Suppressor macrophage (primary cell): ENCODE results near the gene IFIT1.
"Not testable (repeated sequence)": the region's sequence is repeated elsewhere in the genome, so short reads cannot be mapped to it uniquely, and the experiment has no call there.

Source experiments
- DNase-seq, 4 experiments: peaks; one replicate each; pipeline ENCODE4 v3.0.0-alpha.2; 2020 to 2022

Gene IFIT1

GRCh38 chr10:89399956-89400355, 7.5 kb downstream of the IFIT1 start:
- peak in 1 of 4 experiments; percentile 67 for DNase-seq

DNA sequence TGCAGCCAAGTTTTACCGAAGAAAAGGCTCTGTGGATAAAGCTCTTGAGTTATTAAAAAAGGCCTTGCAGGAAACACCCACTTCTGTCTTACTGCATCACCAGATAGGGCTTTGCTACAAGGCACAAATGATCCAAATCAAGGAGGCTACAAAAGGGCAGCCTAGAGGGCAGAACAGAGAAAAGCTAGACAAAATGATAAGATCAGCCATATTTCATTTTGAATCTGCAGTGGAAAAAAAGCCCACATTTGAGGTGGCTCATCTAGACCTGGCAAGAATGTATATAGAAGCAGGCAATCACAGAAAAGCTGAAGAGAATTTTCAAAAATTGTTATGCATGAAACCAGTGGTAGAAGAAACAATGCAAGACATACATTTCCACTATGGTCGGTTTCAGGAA, 10.6 kb downstream of the IFIT1 start:
- DNase-seq, result no peak

DNA sequence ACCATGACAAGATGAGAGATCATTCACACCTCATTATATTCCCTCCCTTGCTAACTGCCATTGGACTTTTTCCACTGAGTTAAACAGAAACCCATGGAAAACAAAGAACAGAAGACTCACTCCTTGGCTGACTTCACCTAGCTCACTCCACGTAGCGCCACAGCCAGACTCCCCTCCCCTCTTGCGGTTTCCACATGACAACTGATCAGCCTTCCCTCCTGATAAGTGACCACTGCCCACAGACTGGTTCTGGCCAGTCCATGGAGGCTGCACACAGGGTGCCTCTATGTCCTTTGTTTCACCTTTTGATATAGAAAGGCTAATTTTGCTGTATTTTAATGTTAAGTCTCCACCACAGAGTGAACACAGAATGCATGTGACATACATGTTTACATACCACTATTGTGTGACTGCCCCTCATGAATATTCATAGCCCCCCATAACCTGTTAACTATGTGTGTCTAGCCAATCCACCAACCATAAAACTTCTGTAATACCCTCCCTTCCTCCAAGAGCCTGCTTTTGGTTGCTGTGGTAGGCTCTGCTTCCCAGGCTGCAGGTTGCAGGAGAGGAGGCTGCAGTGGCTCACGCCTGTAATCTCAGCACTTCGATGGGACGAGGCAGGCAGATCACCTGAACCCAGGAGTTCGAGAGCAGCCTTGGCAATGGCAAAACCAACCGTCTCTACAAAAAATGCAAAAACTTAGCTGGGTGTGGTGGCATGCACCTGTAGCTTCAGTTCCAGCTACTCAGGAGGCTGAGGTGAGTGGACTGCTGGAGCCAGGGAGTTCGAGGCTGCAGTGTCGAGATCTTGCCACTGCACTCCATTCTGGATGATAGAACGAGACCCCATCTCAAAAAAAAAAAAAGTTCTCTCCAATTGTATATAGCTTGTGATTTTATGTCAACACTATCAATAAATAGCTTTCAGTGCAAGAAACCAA, 12.0 kb downstream of the IFIT1 start:
- no peak for DNase-seq

DNA sequence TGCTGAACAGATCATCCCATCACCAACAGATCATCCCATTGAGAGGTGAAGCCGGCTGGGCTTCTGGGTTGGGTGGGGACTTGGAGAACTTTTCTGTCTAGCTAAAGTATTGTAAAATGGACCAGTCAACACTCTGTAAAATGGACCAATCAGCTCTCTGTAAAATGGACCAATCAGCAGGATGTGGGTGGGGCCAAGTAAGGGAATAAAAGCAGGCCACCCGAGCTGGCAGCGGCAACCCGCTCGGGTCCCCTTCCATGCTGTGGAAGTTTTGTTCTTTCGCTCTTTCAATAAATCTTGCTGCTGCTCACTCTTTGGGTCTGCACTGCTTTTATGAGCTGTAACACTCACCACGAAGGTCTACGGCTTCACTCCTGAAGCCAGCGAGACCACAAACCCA, 13.8 kb downstream of the IFIT1 start:
- DNase-seq, result not testable (repeated sequence)

- DNase-seq, result not testable (repeated sequence)
Measured at GRCh38 chr10:89407792-89408191, 15.4 kb downstream of the IFIT1 start.

DNA sequence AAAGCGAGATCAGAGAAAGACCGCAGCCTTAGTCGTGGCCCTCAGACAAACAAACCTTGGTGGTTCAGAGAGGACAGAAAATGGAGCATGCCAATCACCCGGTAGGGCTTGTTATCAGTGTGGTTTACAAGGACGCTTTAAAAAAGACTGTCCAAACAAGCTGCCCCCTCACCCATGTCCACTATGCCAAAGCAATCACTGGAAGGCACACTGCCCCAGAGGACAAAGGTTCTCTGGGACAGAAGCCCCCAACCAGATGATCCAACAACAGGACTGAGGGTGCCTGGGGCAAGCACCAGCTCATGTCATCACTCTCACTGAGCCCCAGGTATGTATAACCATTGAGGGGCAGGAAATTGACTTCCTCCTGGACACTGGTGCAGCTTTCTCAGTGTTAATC, 16.9 kb downstream of the IFIT1 start:
- DNase-seq, result not testable (repeated sequence)

DNA sequence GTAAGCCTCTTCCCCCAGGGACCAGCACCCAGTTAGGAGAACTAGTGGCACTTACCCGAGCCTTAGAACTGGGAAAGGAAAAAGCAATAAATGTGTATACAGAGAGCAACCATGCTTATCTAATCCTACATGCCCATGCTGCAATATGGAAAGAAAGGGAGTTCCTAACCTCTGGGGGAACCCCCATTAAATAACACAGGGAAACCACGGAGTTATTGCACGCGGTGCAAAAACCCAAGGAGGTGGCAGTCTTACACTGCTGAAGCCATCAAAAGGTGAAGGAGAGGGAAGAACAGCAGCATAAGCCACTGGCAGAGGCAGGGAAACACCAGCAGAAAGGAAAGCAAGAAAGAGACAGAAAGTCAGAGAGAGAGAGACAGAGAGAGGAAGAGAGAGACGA, 18.1 kb downstream of the IFIT1 start:
- peak in 1 of 4 experiments; percentile 15 for DNase-seq

DNA sequence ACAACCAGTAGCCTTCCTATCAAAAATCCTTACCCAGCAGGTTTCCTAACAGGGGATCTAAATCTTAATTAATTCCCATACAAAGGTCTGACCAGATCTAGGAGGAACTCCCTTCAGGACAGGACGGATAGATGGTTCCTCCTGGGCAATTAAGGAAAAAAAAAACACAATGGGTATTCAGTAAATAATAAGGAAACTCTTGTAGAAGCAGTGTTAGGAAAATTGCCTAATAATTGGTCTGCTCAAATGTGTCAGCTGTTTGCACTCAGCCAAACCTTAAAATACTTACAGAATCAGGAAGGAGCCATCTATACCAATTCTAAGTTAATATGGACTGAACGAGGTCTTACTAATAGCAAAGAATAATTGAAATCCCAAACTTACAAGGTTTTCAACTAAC, 18.7 kb downstream of the IFIT1 start:
- DNase-seq, result peak in 3 of 4 experiments; percentile 24 to 55 (median 55)

DNA sequence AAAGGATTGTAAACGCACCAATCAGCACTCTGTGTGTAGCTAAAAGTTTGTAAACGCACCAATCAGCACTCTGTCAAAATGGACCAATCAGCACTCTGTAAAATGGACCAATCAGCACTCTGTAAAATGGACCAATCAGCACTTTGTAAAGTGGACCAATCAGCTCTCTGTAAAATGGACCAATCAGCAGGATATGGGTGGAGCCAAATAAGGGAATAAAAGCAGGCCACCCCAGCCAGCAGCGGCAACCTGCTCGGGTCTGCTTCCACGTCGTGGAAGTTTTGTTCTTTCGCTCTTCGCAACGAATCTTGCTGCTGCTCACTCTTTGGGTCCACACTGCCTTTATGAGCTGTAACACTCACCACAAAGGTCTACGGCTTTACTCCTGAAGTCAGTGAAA, 19.9 kb downstream of the IFIT1 start:
- DNase-seq, result not testable (repeated sequence)

DNA sequence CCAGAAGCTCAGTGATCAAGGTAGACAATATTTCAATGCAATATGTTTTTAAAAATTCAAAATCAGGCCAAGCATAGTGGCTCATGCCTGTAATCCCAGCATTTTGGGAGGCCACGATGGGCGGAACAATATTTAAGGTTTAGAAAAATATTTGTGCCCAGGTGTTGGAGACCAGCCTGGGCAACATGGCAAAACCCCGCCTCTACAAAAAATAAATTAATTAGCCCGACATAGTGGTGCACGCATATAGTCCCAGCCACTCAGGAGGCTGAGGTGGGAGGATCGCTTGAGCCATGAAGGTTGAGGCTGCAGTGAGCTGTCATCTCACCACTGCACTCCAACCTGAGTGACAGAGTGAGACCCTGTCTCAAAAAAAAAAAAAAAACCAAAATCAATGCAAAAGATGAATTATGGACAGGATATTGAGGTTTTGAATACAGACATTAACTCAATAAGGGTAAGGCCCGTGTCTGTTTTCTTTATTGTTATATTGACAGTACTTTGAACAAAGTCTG, 21.0 kb downstream of the IFIT1 start:
- no peak for DNase-seq

- peak; percentile 48 to 83 (median 63) for DNase-seq
Measured at GRCh38 chr10:89414146-89414878, 21.9 kb downstream of the IFIT1 start, which contains the start of gene IFIT5. Gene IFIT5, plus strand, starts transcription at chr10:89414568. Its CDS starts 231 bp downstream, at chr10:89414799.

GRCh38 chr10:89414879-89415821, 22.7 kb downstream of the IFIT1 start:
- peak; percentile 40 to 57 (median 48) for DNase-seq

- no peak for DNase-seq
Measured at GRCh38 chr10:89416465-89416864, 24.0 kb downstream of the IFIT1 start.

DNA sequence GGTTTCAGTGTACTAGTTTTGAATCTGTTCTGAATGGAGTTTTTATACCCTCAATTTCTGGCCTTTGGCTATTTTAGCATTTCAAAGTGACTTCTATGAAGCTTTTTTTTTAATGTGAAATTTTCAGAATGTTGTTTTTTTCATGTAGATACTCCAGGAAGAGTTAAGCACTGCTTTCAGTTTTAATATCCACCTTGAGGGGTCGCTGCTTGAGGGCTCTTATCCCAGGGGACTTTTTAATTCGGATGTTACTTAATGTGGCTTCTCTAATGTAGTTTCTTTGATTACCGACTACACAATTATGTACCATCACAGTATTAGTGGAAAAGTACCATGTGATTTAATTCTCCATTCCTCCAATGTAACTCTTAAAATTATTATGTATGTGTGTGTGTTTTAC, 27.1 kb downstream of the IFIT1 start:
- DNase-seq, result peak in 1 of 4 experiments; percentile 13

- no peak for DNase-seq
Measured at GRCh38 chr10:89421018-89421476, 28.6 kb downstream of the IFIT1 start.

DNA sequence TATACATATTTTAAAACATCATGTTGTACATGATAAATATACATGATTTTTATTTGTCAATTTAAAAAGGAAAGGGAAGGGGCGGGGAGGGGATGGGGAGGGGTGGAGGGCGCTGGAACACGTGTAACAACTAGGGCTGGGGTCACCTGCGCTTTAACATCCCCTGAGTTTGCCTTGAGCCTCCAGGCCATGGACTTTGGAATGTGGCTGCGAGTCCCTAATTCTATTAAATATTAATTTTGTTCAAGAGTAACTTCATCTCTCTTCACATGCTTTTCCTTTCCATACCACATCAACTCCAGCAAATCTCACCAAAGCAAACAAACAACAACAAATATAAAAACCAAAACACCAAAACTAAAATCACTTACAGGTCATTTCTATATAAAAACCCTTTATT, 32.6 kb downstream of the IFIT1 start:
- DNase-seq, result no peak

- peak; percentile 42 to 76 (median 60) for DNase-seq
Measured at GRCh38 chr10:89426230-89426868, 33.9 kb downstream of the IFIT1 start.

DNA sequence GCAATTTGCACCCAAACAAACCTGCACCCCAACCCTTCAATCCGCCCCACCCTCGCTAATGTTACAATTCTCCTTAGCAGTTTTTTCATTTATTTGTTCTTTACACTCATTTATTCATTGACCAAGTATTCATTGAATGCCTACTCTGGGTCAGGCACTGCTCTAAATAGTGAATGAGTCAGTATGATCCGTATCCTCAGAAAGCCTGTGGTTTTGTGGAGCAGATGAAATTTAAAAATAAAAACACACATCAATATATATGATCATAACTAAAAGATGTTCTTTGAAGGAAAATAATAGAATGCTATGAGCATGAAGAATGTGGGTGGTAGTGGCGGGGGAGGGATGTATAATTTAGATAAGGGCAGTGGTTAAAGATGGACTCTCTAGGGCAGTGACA, 35.2 kb downstream of the IFIT1 start:
- no peak for DNase-seq

- no peak for DNase-seq
Measured at GRCh38 chr10:89428877-89429276, 36.5 kb downstream of the IFIT1 start.

- no peak for DNase-seq
Measured at GRCh38 chr10:89431977-89432376, 39.6 kb downstream of the IFIT1 start.

GRCh38 chr10:89438525-89438924, 46.1 kb downstream of the IFIT1 start:
- DNase-seq, result no peak
